ENCODE data around the gene MRPL57. TPM values are rescaled to one million over a fixed set of nuclear protein-coding genes. Genes with fewer than 3 reads are reported as not detected.
"Not testable (repeated sequence)": the region's sequence is repeated elsewhere in the genome, so short reads cannot be mapped to it uniquely, and the experiment has no call there.

The MRPL57 gene
- polyA plus RNA-seq, 1 donor from 2014 or later: 41.1 TPM

DNA sequence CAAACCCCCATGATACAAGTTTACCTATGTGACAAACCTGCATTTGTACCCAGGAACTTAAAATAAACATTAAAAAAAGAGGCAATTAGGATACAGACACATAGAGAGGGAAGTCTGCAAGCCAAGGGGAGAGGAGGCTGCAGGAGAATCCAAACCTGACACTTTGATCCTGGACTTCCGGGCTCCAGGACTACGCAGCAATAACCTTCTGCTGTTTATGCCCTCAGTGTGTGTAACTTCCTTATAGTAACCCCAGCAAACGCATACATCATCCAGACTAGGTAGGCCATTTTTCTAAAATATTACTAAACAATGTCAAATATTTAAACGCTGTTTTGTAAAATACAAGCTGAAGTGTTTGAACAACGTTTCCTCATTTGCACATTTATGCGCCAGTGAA is 39.0 kb downstream of the MRPL57 start:
- not testable (repeated sequence) for H3K36me3 Mint-ChIP-seq, H3K27ac Mint-ChIP-seq, H3K4me3 Mint-ChIP-seq, H3K9me3 Mint-ChIP-seq, H3K4me1 Mint-ChIP-seq
- H3K27me3 Mint-ChIP-seq: peaks cover 24% of the 10 kb centered on the region

GRCh38 chr13:21216332-21216731 is 39.9 kb downstream of the MRPL57 start:
- H3K4me3 Mint-ChIP-seq: no peak overlapping the region
- H3K36me3 Mint-ChIP-seq: peaks cover 3% of the 10 kb centered on the region
- peaks cover 7 to 9% (median 7%) of the 10 kb centered on the region in 3 donors for H3K9me3 Mint-ChIP-seq
- H3K27me3 Mint-ChIP-seq: peaks cover 24% of the 10 kb centered on the region
- peaks cover 2 to 7% (median 3%) of the 10 kb centered on the region in 3 donors for H3K4me1 Mint-ChIP-seq
- H3K27ac Mint-ChIP-seq: peak overlapping the region in 1 of 3 donors; percentile 59

DNA sequence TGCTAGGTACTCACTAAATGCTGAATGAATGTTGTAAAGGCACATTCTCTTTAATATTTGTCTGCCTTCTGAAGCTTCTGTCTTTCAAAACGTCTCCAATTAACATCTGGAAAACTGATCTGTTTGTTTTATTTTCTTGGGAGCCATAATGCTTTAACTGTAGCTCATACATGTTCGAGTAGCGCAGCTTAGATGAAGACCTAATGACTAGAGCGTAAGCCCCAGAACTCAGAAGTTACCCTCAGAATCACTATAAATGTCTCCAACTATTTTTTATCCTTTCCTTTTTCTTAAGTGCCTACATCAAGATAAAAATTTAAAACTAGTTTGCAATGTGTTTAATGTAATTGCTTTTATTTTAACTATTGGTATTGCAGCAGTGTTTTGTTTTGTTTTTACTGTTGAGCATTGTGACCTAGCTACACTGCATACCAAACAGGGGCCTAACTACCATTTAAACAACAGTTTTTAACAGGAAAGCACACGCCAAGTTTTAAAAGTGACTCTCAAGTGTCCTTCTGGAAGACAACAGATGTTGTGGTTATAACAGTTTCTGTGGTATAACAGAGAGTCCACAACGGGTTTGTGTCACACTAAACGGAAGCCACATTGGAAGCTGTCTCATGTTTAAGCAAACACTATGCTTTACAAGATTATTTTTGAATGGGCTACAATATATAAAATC is 42.0 kb downstream of the MRPL57 start:
- H3K36me3 Mint-ChIP-seq: peaks cover 3% of the 10 kb centered on the region
- H3K27ac Mint-ChIP-seq: peak overlapping the region in 1 of 3 donors; percentile 2
- no peak overlapping the region for H3K4me3 Mint-ChIP-seq
- H3K9me3 Mint-ChIP-seq: peaks cover 10 to 15% (median 11%) of the 10 kb centered on the region in 3 donors
- peaks cover 2 to 7% (median 3%) of the 10 kb centered on the region in 3 donors for H3K4me1 Mint-ChIP-seq
- H3K27me3 Mint-ChIP-seq: peaks cover 26% of the 10 kb centered on the region

DNA sequence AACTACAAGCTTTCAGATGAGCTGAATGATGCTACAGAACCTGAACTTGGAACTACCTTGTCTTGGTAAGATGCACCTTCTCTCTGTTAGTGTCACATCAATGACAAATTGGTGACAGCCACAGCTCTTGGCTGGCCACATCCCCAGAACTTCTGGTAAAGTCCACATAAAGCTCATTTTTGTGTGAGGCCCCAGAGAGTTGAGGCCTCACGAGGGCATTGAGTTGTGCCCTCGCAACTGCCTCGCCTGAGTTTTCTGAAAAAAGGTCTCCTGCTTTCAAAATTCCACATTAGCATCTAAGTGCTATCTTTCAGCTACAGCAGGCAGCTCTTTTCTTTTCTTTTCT is 42.6 kb downstream of the MRPL57 start:
- H3K9me3 Mint-ChIP-seq: peaks cover 10 to 15% (median 11%) of the 10 kb centered on the region in 3 donors
- H3K4me1 Mint-ChIP-seq: peaks cover 2 to 7% (median 3%) of the 10 kb centered on the region in 3 donors
- H3K27me3 Mint-ChIP-seq: peaks cover 21% of the 10 kb centered on the region
- H3K4me3 Mint-ChIP-seq: no peak overlapping the region
- peaks cover 3% of the 10 kb centered on the region for H3K36me3 Mint-ChIP-seq
- H3K27ac Mint-ChIP-seq: no peak overlapping the region

DNA sequence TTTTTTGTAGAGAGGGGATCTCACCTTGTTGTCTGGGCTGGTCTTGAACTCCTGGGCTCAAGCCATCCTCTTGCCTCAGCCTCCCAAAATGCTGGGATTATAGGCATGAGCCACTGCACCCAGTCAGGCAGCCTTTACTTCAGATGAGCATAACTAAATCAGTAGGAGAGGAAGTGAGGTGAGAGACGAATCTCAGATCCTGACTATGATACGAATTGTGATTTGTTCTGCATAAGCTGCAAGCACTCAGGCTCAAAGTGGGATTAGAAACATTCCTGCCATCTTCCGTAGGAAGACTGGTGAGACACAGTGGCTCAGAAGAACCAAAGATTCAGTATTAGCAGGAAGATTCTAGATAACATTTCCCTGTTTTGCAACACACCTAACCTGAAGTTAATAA is 43.3 kb downstream of the MRPL57 start:
- not testable (repeated sequence) for H3K4me1 Mint-ChIP-seq, H3K27ac Mint-ChIP-seq, H3K36me3 Mint-ChIP-seq
- H3K9me3 Mint-ChIP-seq: peaks cover 10 to 15% (median 11%) of the 10 kb centered on the region in 3 donors
- H3K27me3 Mint-ChIP-seq: peaks cover 17% of the 10 kb centered on the region
- peak overlapping the region in 1 of 4 donors; percentile 50 for H3K4me3 Mint-ChIP-seq

- Mint-ChIP-seq H3K27me3 (peaks cover 17% of the 10 kb centered on the region), H3K9me3 (peaks cover 10 to 15% (median 11%) of the 10 kb centered on the region in 3 donors)
Measured at GRCh38 chr13:21221268-21221667, 44.8 kb downstream of the MRPL57 start.

GRCh38 chr13:21225082-21225481 is 48.6 kb downstream of the MRPL57 start:
- H3K4me1 Mint-ChIP-seq: no peaks in the 10 kb centered on the region
- no peak overlapping the region for H3K4me3 Mint-ChIP-seq
- peaks cover 10 to 15% (median 11%) of the 10 kb centered on the region in 3 donors for H3K9me3 Mint-ChIP-seq
- H3K27me3 Mint-ChIP-seq: peaks cover 17% of the 10 kb centered on the region
- H3K36me3 Mint-ChIP-seq: no peaks in the 10 kb centered on the region
- no peak overlapping the region for H3K27ac Mint-ChIP-seq

More at GRCh38 chr13:21221268-21221667, 44.8 kb downstream of the MRPL57 start:
- Mint-ChIP-seq H3K4me1 (peaks cover 2 to 7% (median 3%) of the 10 kb centered on the region in 3 donors), H3K4me3 (no peak overlapping the region), H3K36me3 (no peaks in the 10 kb centered on the region), H3K27ac (no peak overlapping the region)

- Mint-ChIP-seq H3K4me1 (no peaks in the 10 kb centered on the region), H3K27ac (no peak overlapping the region), H3K36me3 (no peaks in the 10 kb centered on the region), H3K4me3 (no peak overlapping the region), H3K27me3 (peaks cover 18% of the 10 kb centered on the region), H3K9me3 (peaks cover 10 to 14% (median 11%) of the 10 kb centered on the region in 3 donors)
Measured at GRCh38 chr13:21225841-21226581, 49.6 kb downstream of the MRPL57 start.

DNA sequence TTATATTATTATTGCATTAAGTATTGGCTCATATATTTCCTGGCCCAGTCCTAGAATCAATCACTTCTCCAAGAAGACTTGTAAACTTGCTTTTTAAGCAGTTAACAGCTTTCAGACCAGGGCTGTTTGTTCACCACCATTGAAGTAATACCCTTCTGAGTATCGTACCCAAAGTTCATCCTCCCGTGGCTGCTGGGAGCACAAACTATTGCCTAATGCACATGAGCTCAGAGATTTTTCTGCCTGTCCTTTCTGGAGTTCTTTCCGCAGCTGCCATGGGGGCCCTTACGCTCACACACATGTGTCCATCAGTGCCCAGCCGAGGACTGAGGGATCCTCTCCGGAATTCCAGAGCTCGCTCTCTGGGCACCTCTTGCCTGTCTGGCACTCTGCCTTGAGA is 51.5 kb downstream of the MRPL57 start:
- no peaks in the 10 kb centered on the region for H3K36me3 Mint-ChIP-seq
- H3K9me3 Mint-ChIP-seq: peaks cover 0 to under 1% (median under 1%) of the 10 kb centered on the region in 3 donors
- H3K27ac Mint-ChIP-seq: no peak overlapping the region
- H3K4me3 Mint-ChIP-seq: no peak overlapping the region
- H3K27me3 Mint-ChIP-seq: peaks cover 7% of the 10 kb centered on the region
- peaks cover 0 to 2% (median 0%) of the 10 kb centered on the region in 3 donors for H3K4me1 Mint-ChIP-seq

Other genes starting within 250 kb of the MRPL57 start
- 0.29 TPM for gene LATS2, start 115.1 kb upstream of the MRPL57 start, polyA plus RNA-seq
- gene SAP18, start 36.5 kb upstream of the MRPL57 start, polyA plus RNA-seq: 334 TPM
- gene SKA3, start 106 bp upstream of the MRPL57 start, polyA plus RNA-seq: 0.43 TPM

Data from IgD-negative memory B cell (primary cell).